ENCODE measurements around the gene SLCO2B1. TPM values are rescaled to one million over a fixed set of nuclear protein-coding genes. Genes with fewer than 3 reads are reported as not detected.

SLCO2B1 gene
- polyA plus RNA-seq, 1 donor = 17.5 TPM

DNA sequence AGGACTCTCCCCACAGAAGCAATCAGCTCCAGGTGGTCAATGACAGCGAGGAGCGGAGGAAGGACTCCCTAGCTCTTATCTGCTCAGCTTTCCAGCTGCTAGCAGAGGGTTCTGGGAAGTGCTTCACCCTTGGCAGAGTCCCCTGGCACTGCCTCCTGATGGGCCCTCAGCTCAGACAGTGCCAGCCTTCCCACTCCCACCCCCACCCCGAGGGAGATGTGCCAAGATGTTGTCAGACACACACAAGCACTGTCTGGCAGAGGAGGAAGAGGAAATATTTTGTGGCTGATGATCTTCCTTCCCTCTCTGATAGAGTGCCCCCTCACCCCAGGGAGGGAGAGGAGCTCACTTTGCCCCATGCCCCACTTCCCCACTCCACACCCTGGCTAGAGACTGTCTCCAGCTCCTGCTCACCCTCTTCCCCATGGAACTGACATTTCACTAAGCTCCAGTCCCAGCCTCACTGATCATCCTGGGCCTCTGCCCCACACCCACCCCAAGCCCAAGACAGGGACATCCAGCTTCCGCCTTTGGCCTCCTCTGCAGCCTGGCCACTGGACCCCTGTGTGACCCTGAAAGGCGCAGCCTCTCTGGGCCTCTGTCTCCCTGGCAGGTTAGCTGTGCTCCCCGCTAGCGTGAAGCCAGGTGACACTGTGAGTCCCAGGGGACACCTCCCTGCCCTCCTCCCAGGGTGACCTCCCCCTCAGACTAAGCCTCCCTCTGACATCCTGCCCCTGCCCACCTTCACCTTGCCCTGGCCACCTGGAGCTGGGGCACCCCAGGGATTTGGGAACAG is 44.5 kb downstream of the SLCO2B1 start:
- peak; percentile 52 for DNase-seq

DNA sequence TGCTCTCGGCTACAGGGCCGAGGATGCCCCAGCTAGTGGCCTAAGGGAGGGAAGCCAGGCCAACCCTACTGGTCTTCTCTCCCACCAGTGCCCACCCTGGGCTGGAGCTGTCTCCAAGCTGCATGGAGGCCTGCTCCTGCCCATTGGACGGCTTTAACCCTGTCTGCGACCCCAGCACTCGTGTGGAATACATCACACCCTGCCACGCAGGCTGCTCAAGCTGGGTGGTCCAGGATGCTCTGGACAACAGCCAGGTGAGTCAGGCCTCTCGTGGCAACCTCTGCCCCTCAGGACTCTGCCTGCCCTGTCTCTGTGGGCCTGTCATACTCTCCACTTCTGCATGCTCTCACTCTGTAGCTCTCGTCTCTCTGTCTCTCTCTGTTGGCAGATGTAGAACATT is 45.5 kb downstream of the SLCO2B1 start:
- DNase-seq = no peak

- no peak for DNase-seq
These were observed 46.8 kb downstream of the SLCO2B1 start for GRCh38 chr11:75197512-75198277.

DNA sequence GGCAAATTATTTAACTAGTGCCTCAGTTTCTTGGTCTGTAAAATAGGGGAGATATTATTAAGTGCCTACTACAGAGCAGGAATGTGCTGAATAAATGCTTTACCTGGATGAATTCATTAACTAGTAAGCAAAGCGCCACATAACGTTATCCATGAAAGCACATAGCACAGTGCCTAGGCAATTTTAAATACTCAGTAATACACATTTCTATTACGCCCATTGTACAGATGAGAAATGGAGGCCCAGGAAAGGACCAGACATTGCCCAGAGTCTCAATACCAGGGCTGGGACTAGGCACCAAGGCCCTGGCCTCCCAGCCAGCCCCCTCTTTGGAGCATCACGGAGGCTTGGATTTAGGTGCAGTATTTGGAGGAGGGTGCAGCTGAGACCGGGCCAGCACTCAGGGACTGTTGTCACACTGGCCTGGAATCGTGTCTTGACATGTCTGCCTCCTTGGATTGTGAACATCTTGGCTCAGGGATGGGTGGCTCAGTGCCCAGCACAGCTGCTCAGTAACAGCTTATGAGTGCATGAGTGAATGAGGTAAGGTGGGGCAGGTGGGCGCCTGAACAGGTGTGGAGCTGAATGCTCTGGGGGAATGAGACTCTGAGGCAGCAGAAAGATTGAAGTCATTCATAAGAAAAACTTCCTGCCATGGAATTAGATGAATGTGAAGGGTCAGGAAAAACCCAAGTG is 47.5 kb downstream of the SLCO2B1 start:
- no peak for DNase-seq

- DNase-seq = no peak
These were observed 48.6 kb downstream of the SLCO2B1 start for GRCh38 chr11:75199412-75199955.

- no peak for DNase-seq
These were observed 49.1 kb downstream of the SLCO2B1 start for GRCh38 chr11:75200051-75200450.

GRCh38 chr11:75200531-75200930 is 49.6 kb downstream of the SLCO2B1 start:
- DNase-seq = no peak

GRCh38 chr11:75201771-75202170 is 50.9 kb downstream of the SLCO2B1 start:
- DNase-seq = no peak

GRCh38 chr11:75202195-75202594 is 51.3 kb downstream of the SLCO2B1 start:
- DNase-seq = no peak

DNA sequence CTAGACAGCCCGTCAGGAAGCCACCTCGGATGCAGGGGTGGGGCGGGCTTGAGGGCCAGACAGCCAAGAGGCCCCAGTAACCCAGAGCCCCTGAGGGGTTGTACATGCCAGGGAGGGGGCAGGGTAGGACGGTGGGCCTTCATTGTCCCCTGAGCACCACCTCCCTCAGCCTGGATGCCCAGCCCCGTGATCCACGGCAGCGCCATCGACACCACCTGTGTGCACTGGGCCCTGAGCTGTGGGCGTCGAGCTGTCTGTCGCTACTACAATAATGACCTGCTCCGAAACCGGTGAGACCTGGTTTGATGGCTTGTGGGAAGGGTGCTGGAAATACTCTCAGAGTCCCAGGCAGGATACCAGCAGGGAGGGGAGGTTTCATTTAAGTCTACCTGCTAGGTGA is 52.2 kb downstream of the SLCO2B1 start:
- DNase-seq = no peak

- DNase-seq = no peak
These were observed 52.7 kb downstream of the SLCO2B1 start for GRCh38 chr11:75203641-75204011.

GRCh38 chr11:75204012-75204674 is 53.2 kb downstream of the SLCO2B1 start:
- no peak for DNase-seq

DNA sequence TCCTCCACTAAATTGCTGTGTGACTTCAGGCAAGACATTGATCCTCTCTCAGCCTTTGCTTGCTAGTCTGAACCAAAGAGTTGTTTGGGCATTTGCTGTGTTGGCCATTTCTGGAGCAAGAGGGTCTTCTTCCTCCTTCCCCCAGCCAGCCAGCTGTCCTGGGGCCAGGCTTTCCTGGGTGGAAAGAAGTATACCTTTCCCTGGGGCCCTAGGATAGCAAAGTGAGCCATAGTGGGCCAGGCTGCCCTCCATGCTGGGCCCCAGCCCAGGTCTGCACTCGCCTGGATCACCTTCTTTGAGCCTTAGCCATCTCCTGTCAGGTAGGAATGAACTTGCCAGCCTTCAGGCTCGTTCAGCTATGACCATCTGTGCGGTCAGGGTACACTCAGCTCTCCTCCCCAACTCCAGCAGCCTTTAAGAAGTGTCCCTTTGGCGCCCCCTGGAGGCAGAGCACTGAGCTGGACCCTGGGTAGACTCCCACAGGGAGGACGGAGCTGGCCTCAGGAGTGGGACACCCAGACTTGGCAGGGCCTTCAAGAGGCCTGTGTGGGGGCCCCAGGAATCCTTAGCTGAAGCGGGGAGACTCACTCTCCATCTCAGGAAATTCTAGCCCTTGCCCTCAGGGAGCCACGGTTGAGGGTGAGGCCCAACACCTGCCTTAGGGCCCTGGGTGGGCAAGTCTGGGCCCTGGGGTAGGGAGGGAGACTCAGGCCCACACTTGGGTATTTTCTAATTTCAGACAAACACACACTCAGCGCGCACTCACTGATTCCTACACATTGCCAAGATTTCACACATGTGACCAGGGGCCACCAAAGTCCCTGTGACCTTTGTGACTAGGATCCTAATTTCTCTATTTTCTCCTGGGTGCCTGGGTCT is 54.0 kb downstream of the SLCO2B1 start:
- peak; percentile 75 for DNase-seq

GRCh38 chr11:75205564-75206020 is 54.7 kb downstream of the SLCO2B1 start:
- DNase-seq = no peak

GRCh38 chr11:75208446-75208845 is 57.5 kb downstream of the SLCO2B1 start:
- DNase-seq = no peak

- no peak for DNase-seq
These were observed 61.5 kb downstream of the SLCO2B1 start for GRCh38 chr11:75212411-75212810.

GRCh38 chr11:75214411-75214821 is 63.5 kb downstream of the SLCO2B1 start:
- peak; percentile 79 for DNase-seq

- no peak for DNase-seq
These were observed 63.9 kb downstream of the SLCO2B1 start for GRCh38 chr11:75214843-75215242.

- DNase-seq = no peak
These were observed 69.0 kb downstream of the SLCO2B1 start for GRCh38 chr11:75219869-75220268.

GRCh38 chr11:75223954-75224643 is 73.2 kb downstream of the SLCO2B1 start:
- DNase-seq = no peak

- DNase-seq = no peak
These were observed 74.9 kb downstream of the SLCO2B1 start for GRCh38 chr11:75225794-75226193.

All from hindlimb muscle (tissue), 1 donor.